HG03103 (cell line): Measurements from ENCODE around the gene NADK.
A peak's percentile ranks its signal among the peaks of the same experiment; 100 is the strongest.
"Not testable (repeated sequence)": the region's sequence is repeated elsewhere in the genome, so short reads cannot be mapped to it uniquely, and the experiment has no call there.

ENCODE experiments used
- ATAC-seq: cut with Tn5 transposase; IDR thresholded peaks from one replicate; pipeline ENCODE4 v1.9.1; 2021; ENCODE audit warnings: low read depth; ENCODE audit not compliant: unreplicated experiment

NADK gene

DNA sequence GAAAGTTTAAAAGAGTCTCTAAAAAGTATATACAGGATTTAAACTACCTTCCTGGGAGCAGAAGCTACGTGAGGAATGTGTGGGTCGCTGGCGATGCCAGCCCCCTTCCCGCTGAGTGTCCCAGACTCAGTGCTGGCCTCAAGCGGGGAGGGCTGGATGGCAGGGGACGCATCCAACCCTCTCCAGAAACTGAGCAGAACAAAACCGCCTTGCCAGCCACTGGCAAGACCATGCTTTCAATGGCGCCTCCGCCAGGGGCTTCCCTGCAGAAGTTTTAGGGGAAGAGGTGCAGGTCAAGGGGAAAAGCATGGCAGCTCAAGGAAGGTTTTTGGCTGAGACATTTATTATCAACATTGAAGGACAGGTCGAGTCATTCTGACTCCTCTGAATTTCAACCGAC, 26.1 kb downstream of the NADK start:
- ATAC-seq, result no peak

GRCh38 chr1:1749941-1750340, 28.3 kb downstream of the NADK start:
- ATAC-seq, result not testable (repeated sequence)

DNA sequence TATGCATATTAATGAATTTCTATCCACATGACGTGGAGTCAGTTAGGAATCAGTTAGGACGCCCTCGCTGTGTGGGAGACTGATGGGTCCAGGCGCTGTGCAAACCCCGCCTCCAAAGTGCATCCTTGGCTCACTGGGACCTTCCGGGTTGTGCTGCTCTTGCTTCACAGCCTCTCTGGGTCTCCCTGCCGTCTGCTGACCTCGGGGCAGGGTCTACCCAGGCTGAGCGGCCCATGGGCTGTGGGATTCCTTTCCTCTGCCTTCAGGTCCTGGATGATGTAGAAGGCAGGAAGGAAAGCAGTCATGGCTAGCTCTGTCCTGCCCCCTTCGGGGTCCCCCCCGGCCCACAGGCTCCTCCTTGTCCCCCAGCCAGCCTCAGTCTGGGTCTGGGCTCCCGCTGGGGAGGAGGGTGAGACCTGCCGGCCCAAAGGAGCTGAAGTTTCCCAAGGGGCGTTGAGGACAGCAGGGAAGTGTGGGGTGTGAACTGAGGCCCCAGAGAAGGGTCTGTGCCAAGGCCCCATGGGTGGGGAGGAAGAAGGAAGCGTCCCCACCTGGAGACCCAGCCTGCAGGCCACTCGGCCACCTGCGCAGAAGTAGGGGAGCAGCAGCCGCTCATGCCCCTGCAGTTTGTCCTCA, 29.5 kb downstream of the NADK start:
- ATAC-seq, result no peak

DNA sequence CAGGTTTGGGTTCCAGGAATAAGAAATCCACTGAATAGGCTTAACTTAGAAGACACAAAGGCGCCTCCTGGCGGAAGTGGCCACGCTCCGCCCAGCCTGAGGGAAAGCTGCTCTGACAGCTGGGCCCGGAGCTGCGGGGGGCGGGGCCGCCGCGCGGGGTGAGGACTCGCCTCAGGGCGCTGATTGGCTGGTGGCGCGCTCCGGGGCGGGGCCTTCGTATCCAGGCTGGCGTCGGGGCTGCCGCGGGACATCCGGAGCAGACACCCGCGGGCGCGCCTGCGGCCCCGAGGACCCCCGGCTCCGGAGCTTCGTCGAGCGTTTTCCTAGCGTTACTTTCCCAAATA, 31.7 kb downstream of the NADK start:
- ATAC-seq, result peak; percentile 68

DNA sequence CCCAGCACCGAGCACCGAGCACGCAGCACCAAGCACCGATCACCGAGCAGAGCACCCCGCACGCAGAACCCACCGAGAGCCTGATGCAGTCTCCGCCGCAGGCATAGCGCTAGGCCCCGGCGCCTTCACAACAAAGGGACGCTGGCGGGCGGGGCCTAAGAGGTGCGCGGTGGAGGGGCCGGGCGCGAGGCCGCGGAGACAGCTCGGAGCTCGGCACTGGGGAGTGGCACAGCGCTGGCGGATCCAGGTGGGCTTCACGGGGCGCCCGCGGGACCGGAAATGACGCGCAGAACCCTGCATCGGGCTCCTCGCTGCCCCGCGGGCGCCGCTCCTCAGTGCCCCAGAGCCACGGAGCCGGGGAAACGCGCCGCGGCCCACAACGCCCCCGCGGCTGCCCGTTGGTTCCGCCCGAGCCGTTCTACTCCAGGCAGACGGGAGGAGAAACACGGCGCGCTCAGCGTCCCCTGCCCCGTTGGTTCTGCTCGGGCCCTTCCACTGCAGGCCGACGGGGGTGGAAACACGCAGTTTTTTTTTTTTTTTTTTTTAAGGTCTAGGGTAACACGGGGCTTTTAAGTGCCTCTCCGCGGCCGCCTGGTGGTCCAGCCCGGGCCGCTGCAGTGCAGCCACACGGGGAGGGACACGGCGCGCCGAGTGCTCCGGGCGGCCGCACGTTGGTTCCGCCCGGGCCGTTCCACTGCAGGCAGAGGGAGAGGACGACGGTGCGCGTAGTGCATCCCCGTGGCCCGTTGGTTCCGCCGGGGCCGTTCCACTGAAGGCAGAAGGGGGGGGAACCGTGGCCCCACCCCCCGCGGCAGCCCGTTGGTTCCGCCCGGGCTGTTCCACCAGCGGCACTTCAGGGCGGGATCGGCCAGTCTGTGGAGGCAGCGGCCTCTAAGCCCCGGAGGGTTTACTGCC, 32.4 kb downstream of the NADK start:
- ATAC-seq, result peak; percentile 50

GRCh38 chr1:1742529-1742928, 35.7 kb downstream of the NADK start:
- ATAC-seq, result not testable (repeated sequence)

DNA sequence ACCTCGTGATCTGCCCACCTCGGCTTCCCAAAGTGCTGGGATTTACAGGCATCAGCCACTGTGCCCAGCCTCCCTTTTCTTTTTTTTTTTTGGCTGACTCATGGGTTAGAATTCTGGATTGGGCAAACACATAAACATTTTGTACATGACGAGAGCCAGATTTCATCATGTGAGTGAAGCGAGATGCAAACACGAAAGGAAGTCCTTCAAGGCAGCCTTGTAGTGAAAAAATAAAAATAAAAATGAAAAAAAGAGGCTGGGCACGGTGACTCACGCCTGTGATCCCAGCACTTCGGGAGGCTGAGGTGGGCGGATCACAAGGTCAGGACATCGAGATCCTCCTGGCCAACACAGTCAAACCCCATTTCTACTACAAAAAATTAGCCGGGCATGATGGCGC, 37.3 kb downstream of the NADK start:
- ATAC-seq, result not testable (repeated sequence)

DNA sequence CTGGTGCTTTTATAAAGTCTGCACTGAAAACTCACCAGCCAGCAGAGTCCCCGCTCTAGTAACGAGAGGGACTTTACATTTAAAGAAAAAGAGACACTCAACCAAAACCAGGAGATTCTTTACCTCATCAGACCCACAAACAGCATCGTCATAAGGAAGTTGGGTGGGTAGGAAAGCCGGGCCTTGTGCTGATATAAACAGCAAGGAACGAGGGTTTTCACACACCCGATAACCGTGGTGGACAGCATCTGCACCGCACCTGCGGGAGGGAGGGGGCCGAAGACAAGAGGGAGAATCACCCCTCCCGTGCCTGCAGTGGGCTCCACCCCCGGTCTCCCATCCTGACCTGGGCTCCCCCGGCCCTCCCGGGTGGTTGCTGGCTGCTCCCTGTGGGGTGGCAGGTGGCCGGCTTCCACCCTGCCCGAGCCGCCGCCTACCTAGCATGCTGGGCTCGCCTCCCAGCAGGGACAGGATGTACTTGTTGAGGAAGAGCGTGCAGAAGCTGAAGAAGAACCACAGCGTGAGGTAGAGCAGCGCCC, 39.4 kb downstream of the NADK start:
- ATAC-seq, result not testable (repeated sequence)

DNA sequence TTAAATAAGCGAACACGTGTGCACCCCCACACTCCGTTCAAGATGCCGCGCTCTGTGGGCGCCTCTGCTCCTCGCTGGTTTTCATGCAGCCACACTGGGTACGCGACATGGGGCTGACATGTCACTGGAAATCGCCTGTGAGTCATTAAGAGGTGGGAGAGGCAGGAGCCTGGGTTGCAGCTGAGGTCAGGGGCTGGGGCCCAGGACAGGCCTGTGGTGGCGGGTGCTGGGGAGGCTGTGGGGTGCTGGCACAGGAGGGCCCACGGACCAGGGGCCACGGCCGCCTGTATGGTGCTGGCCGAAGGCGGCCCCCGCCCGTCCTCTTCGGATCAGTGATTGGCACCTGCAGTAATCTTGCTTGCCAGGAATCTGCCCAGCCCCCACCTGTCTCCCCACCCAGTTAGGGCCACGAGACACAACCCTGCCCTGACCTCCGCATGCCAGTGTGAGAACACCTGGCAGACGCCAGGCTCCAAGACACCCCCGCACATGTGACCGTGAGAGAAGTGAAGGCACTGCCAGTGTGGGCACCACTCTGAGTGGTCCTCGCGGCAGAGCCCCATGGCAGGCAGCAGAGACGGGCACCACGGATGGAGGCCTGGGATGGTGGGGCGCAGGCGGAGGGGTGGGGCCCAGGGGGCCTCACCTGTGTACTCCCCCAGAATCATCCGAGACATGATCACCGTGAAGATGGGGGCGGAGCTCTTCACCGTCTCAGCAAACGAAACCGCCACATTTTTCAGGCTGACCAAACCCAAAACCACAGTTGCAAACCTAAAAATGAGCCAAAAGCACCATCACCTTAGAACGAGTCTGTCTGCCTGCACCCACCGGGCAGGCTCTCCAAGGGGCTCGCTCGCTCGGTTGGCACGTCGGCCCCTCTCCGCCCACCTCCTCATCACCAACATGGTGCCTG, 40.3 kb downstream of the NADK start:
- not testable (repeated sequence) for ATAC-seq

DNA sequence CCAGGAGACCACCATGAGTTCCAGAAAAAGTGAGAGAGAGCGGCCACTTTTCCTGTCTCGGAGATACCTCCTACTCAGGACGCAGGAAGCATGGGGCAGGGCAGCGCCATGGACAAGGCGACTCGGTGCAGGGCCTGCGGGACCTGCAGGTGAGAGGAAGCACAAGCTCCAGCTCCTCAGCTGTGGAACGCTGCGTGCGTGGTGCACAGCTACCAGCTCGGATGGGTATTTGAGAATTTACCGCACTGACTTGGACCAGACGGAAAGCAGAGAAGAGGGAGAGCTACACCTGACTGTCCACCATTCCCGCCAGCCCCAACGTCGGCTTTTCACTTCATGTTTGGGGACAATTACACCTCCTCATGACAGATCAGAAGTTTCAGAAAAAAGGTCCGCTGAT, 45.9 kb downstream of the NADK start:
- ATAC-seq, result no peak

- ATAC-seq, result no peak
These were observed 47.4 kb downstream of the NADK start for GRCh38 chr1:1730870-1731269.

- ATAC-seq, result not testable (repeated sequence)
These were observed 48.0 kb downstream of the NADK start for GRCh38 chr1:1730230-1730629.

DNA sequence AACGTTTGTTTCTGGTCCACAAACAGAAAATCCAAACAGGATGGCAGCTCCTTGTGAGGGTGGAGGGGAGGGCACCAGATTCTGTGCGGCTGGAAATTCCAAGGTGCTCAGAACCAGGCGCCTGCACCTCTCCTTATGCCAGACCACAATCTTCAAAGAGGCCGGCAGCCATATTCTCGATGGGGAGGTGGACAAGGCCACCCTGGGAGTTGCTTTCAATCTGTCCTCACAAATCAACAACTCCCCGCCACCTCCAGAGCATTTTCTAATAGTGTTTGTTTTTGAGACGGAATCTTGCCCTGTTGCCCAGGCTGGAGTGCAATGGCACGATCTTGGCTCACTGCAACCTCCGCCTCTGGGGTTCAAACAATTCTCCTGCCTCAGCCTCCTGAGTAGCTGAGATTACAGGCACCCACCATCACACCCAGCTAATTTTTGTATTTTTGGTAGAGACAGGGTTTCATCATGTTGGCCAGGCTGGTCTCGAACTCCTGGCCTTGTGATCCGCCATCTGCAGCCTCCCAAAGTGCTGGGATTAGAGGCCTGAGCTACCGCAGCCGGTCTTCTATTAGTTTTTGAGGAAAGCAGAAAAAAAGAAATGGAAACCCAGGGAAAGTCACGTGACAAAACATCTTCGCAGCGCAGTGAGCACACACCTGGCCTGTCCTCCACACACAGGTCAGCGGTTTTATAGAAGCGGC, 49.0 kb downstream of the NADK start:
- not testable (repeated sequence) for ATAC-seq

DNA sequence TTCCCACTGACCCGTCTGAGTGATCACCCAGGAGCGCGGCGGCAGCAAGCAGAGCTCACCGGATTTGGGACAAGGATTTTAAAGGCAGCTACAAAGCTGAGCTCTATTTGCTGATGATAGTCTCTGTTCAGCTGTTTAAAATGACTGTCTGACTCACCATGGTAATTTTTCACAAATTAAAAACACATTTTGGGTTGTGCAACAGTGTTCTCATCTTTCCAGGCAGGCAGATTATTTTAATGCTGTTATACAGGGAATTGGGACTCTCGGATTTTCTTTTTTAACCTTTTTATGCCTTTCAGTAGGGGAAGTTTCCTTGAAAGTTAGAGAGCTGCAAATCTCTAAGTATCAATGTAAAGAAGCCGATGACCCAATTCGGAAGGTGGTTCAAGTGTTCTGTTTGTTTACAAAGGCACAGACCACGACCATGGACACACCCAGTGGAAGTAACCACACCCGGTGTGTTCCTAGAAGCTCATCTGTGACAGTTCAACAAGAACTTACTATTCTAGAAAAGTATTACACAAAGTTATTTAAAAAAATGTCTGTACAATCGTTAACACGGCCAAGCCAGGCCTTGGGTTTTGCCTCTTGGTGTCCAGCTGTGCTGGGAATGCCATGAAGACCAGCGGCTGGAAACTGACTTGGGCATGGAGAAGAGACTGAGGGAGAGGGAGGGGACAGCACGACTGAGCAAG, 49.8 kb downstream of the NADK start:
- not testable (repeated sequence) for ATAC-seq

GRCh38 chr1:1727131-1727651, 51.1 kb downstream of the NADK start:
- ATAC-seq, result not testable (repeated sequence)

GRCh38 chr1:1726088-1726487, 52.2 kb downstream of the NADK start:
- ATAC-seq, result not testable (repeated sequence)

DNA sequence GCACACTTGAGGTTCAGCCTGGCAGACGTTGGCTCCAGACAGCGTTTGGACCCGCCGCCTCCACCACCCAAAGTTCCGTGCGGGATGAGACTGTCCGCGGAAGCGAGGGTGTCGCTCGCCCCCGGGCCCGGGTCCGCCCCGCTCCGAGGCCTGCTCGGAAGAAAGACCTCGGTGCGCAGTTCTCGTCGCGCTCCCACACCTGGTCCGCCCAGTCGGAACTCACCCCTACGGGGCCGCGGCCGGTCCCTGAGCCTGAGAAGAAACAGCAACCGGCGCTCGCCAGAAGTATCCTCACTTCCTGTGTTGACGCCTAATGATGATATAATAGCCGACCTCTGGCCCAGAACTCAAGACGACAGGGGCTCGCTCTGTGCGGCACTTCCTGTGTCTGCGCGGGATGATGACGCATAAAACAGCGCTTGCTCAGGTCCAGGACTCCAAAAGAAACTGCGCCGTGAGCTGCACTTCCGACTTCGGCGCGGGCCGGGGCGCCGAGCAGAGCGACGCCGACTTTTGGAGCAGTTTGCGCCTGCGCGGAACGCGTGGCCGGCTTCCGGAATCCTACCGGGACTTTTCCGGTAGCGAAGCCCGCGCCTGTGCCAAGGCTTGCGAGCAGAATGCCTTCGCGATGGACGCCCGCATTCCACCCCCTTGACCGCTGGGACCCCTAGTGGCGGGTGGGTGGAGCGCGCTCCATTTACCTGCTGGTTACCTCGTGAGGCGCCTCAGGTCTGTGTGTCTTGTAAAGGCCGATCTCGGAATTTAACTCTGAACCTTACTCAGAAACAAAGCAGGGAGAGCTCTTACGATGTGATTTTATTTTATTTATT, 54.0 kb downstream of the NADK start, which contains the start of gene CDK11A:
TSS of gene CDK11A (minus strand) at position 323 of the 830 bp plus-strand sequence. CDS start 1,539 bp downstream, outside the sequence.
- ATAC-seq, result peak; percentile 87

- no peak for ATAC-seq
These were observed 57.1 kb downstream of the NADK start for GRCh38 chr1:1721201-1721600.
